ENCODE results near the gene CRYBG1.

- TF ChIP-seq, protein P1, sequence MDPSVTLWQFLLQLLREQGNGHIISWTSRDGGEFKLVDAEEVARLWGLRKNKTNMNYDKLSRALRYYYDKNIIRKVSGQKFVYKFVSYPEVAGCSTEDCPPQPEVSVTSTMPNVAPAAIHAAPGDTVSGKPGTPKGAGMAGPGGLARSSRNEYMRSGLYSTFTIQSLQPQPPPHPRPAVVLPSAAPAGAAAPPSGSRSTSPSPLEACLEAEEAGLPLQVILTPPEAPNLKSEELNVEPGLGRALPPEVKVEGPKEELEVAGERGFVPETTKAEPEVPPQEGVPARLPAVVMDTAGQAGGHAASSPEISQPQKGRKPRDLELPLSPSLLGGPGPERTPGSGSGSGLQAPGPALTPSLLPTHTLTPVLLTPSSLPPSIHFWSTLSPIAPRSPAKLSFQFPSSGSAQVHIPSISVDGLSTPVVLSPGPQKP (IDR thresholded peaks at IDR 0.05; ENCODE audit: borderline replicate concordance, low read depth, low read length) = no peak
- TF ChIP-seq USF2 (IDR thresholded peaks at IDR 0.05; ENCODE audit: low read depth, low read length) (no peak), POLR2A (IDR thresholded peaks at IDR 0.05; ENCODE audit: low read depth, low read length) (no peak), BHLHE40 (IDR thresholded peaks at IDR 0.05; ENCODE audit: low read depth, low read length) (no peak), RAD21 (IDR thresholded peaks at IDR 0.05; ENCODE audit: low read length) (no peak), SMC3 (IDR thresholded peaks at IDR 0.05; ENCODE audit: low read depth, low read length) (no peak), MXI1 (IDR thresholded peaks at IDR 0.05; ENCODE audit: borderline replicate concordance, low read depth, low read length) (no peak), MAZ (IDR thresholded peaks at IDR 0.05; ENCODE audit: borderline replicate concordance, low read depth, low read length) (no peak), FOS (IDR thresholded peaks at IDR 0.05; ENCODE audit: low read depth, low read length) (no peak)
- TF ChIP-seq, protein P2, sequence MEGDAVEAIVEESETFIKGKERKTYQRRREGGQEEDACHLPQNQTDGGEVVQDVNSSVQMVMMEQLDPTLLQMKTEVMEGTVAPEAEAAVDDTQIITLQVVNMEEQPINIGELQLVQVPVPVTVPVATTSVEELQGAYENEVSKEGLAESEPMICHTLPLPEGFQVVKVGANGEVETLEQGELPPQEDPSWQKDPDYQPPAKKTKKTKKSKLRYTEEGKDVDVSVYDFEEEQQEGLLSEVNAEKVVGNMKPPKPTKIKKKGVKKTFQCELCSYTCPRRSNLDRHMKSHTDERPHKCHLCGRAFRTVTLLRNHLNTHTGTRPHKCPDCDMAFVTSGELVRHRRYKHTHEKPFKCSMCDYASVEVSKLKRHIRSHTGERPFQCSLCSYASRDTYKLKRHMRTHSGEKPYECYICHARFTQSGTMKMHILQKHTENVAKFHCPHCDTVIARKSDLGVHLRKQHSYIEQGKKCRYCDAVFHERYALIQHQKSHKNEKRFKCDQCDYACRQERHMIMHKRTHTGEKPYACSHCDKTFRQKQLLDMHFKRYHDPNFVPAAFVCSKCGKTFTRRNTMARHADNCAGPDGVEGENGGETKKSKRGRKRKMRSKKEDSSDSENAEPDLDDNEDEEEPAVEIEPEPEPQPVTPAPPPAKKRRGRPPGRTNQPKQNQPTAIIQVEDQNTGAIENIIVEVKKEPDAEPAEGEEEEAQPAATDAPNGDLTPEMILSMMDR (conservative IDR thresholded peaks at IDR 0.05; ENCODE audit: low read depth, low read length) = no peak
These were observed 173.5 kb downstream of the CRYBG1 start for GRCh38 chr6:106534004-106534403.

Data from IMR-90 (cell line).